Measurements from ENCODE around the gene FUT7. TPM values are rescaled to one million over a fixed set of nuclear protein-coding genes. Genes with fewer than 3 reads are reported as not detected.

The FUT7 gene
- total and polyA plus RNA-seq, 2 of the 8 experiments (the other 6 are each of a cell fraction or from before 2014, with no cell fraction given) = not detected

GRCh38 chr9:137049544-137050449 is 17.9 kb upstream of the FUT7 start (continued):
- no peak for TF ChIP-seq CHD1 (IDR thresholded peaks at IDR 0.05; ENCODE audit: low read depth, low read length)
- TF ChIP-seq SP1 (IDR thresholded peaks at IDR 0.05; ENCODE audit: low read depth, low read length) = no peak
- TF ChIP-seq, protein P1, sequence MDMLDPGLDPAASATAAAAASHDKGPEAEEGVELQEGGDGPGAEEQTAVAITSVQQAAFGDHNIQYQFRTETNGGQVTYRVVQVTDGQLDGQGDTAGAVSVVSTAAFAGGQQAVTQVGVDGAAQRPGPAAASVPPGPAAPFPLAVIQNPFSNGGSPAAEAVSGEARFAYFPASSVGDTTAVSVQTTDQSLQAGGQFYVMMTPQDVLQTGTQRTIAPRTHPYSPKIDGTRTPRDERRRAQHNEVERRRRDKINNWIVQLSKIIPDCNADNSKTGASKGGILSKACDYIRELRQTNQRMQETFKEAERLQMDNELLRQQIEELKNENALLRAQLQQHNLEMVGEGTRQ (IDR thresholded peaks at IDR 0.05; ENCODE audit: low read length) = no peak
- TF ChIP-seq FOSL1 (IDR thresholded peaks at IDR 0.05; ENCODE audit: insufficient read depth, low read depth, low read length) = no peak
- TF ChIP-seq NANOG (IDR thresholded peaks at IDR 0.05; ENCODE audit: insufficient read depth, low read depth, low read length, poor library complexity, severe bottlenecking) = no peak
- no peak for TF ChIP-seq BCL11A (IDR thresholded peaks at IDR 0.05; ENCODE audit: low read depth in 2 of 2, low read length in 2 of 2)
- TF ChIP-seq TAF7 (optimal IDR thresholded peaks at IDR 0.05; ENCODE audit: borderline replicate concordance, low read depth, low read length) = no peak
- TF ChIP-seq, protein P2, sequence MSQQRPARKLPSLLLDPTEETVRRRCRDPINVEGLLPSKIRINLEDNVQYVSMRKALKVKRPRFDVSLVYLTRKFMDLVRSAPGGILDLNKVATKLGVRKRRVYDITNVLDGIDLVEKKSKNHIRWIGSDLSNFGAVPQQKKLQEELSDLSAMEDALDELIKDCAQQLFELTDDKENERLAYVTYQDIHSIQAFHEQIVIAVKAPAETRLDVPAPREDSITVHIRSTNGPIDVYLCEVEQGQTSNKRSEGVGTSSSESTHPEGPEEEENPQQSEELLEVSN (IDR thresholded peaks at IDR 0.05) = no peak
- TF ChIP-seq SUZ12 (IDR thresholded peaks at IDR 0.05; ENCODE audit: low read length) = no peak
- no peak for TF ChIP-seq SIX5 (IDR thresholded peaks at IDR 0.05; ENCODE audit: low read depth, low read length)
- no peak for TF ChIP-seq JUN (IDR thresholded peaks at IDR 0.05; ENCODE audit: low read depth, low read length)
- no peak for TF ChIP-seq CBX8 (IDR thresholded peaks at IDR 0.05; ENCODE audit: borderline replicate concordance, low read depth, low read length)
- peak; percentile 66 to 69 for TF ChIP-seq RAD21 (IDR thresholded peaks at IDR 0.05 in 1 of 2, conservative IDR thresholded peaks at IDR 0.05 in 1 of 2; ENCODE audit: low read depth in 2 of 2, low read length in 2 of 2)
- TF ChIP-seq RBBP5 (IDR thresholded peaks at IDR 0.05; ENCODE audit: borderline replicate concordance, low read depth, low read length) = no peak
- TF ChIP-seq JUND (IDR thresholded peaks at IDR 0.05; ENCODE audit: low read length) = no peak
